GM18526 (cell line): Measurements from ENCODE around the gene BICD2.

ENCODE experiments used
- POLR2A ChIP-seq: IDR thresholded peaks from 3 replicates; pipeline ENCODE4 v1.6.1; 2011; ENCODE audit not compliant: insufficient read length; ENCODE audit errors: extremely low read depth

BICD2 gene

DNA sequence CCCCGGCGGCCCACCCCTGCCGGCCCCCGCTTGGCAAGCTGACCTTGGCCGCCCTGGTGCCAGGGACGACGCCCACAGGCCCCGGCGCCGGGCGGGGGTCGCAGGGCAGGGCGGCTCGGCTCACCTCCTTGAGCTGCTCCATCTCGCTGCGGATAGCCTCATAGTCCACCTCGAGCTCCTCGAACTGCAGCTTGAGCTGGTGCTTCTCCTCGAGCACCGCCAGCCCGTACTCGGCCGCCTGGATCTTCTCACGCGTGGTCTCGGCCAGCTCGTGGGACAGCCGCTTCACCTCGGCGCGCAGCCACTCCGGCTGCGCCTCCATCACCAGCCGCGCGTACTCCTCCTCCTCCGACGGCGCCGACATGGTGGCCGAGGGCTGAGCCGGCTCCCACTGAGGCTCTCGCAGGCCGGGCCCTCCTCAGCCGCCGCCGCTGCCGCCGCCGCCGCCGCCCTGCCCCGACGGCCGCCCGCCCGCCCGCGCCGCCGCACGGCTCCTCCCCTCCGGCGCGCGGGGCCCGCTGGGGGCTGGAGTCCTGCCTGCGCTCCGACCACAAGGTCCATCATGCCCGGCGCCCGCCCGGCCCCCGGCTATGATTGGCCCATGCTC, at the start of gene BICD2:
BICD2 (minus strand) TSS at position 453 of the 607 bp plus-strand sequence; CDS start at position 364, 89 bp downstream.
- TF ChIP-seq POLR2A, result no peak

DNA sequence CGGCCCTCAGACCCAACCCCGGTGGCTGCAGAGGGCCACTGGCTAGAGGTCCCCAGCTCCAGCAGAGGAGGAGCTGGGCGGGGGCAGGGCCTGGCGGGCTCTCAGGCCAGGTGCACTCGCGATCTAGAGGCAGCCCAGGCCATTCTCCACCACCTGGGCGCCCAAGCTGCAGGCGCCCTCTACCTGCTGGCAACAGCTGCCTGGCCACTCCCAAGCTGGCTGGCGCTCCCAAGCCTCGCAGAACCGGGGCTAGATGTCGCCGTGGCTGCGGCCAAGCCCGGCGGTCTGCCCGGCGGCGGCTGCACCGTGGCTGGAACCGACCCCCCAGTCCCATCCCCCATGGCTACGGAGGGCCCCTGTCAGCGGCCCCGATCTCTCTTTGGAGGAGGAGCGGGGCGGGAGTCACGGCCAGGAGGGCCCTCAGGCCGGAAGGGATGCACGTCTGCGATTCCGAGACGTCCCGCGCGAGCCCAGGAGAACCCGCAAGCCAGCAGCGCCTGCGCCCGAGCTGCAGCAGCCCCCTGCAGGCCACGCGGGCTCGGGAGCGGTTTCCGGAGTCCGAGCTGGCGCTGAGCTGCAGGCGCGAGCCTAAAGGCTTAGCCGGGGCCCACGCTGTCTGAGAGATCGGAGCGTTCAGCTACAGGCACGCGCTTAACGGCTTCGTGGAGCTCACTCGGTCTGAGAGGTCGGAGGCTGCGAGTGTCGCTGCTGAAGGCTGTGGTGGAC, 44.3 kb upstream of the BICD2 start:
- TF ChIP-seq POLR2A, result no peak

DNA sequence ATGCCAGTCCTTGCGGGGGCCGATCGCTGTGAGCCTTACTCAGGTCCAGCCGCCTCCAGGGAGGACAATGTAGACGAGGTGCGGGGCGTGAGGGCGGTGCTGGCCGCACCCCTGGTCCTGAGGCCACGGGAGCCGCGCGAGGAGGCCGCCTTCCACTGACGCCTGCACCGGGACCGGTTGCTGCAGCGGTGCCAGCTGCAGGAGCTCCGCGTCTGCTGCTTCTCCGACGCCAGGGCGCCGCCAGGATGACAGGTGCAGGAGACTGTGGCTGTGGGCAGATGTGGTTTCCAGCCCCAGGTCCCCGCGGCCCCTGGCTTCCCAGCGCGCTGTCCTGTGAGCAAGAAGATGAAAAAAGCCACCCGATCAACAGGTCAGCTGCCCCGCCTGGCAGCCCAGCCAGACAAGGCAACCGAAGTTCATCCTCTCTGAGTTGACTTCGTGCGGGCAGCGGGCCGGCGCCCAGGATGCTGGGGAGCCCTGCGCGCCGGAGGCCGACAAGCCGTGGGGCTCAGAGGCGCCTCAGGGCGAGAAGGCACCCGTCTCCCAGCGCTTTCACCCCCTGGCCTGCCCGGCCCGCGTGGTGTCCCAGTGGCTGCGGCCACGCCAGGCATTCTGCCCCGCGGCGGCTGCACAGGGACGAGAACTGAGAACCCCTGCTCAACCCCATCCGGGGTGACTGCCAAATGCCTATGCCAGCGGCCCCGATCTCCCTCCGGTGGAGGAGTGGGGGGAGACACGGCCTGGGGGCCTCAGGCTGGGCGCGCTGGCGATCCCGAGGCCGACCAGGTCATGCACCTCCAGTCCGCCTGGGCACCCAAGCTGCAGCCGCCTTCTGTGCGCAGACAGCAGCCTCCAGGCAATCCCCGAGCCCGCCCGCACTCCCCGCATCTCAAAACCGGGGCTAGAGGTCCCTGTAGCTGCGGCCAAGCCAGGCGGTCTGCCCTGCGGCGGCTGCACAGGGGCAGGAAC, 43.4 kb upstream of the BICD2 start:
- TF ChIP-seq POLR2A, result no peak

DNA sequence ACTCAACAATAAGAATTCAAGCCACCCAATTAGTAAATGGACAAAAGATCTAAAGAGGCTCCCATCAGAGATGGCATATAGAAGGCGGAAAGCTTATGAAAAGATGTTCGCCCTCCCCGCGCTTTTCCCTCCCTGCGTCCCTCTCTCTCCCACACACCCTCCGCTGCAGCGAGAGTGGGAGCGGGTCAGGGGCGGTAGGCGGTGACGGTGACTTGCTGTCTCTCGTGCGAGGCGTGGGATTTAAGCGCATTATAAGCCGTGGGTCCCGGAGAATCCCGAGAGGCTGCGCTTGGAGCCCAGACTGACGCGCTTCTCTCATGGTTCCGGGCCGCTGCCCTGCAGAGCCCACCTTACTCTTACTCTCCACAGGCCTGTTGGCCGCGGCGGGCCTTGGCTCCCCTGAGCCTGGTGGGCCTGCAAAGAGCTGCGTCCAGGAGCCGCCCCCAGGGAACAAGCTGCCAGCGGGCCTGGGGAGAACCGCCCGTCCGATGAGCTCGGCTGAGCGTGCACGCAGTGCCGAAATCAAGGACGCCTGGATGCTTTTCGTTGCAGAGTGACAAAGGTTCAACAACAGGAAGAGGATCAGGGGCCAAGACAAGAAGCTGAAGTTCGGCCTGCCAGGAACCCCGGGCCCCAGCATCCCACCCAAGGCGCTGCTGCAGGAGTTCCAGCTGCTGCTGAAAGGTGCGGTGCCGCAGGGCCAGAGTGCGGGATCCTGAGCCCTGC, 42.6 kb upstream of the BICD2 start:
- TF ChIP-seq POLR2A, result no peak

- TF ChIP-seq POLR2A, result no peak
These were observed 40.1 kb upstream of the BICD2 start for GRCh38 chr9:92804727-92805126.

- TF ChIP-seq POLR2A, result no peak
These were observed 33.7 kb upstream of the BICD2 start for GRCh38 chr9:92798358-92798757.

DNA sequence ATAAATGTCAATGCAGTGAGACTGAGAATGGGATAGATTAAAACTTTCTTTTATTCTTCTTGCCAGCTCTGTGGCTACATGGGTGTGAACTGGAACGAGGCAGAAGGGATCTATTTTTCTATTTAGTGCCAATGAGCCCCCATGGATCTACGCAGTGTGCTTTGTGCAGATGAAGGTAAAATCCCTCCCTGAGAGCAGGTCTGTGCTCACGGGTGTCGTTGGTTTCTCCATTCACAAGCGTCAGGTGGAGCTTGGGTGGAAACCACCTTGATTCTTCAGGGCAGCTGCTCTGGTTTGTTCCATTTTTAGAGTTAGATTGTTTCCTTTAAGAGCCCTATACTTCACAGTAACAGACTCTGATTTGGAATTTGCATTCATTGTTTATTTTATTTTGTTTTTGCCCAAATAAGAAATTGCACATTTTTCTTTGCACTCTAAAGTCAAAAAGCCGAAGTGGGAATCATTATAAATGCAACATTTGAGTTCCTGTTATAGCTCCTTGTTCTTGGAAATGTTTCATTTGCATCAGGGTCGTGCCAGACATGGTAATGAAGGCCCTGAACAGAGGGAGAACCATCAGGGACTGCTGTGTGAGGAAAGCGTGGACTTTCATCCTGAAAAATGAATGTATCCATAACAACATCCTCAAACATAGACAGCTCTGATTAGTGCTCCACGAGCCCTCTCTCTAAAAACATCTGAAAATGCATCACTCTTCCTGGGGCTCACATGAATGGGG, 31.1 kb upstream of the BICD2 start:
- no peak for TF ChIP-seq POLR2A

DNA sequence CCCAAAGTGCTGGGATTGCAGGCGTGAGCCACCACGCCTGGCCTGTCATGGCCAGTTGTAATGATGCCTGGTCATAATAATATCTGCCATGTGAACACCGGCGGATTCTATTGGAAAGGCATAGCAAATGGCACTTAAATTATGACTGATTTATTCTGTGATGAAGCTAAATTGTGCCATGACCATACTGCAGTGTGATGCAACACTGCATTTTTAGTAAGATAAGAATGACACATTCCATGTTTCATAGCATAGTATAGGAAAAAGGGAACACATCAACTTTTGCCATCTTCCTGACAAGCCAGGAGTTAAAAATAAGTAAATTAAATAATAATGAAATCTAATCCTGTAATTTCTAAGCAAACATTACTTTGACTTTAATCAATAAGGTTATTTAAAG, 30.4 kb upstream of the BICD2 start:
- TF ChIP-seq POLR2A, result no peak

- no peak for TF ChIP-seq POLR2A
These were observed 29.8 kb upstream of the BICD2 start for GRCh38 chr9:92794426-92794825.

GRCh38 chr9:92790542-92791527, 26.2 kb upstream of the BICD2 start:
- TF ChIP-seq POLR2A, result no peak

- TF ChIP-seq POLR2A, result no peak
These were observed 21.7 kb upstream of the BICD2 start for GRCh38 chr9:92786298-92786697.

DNA sequence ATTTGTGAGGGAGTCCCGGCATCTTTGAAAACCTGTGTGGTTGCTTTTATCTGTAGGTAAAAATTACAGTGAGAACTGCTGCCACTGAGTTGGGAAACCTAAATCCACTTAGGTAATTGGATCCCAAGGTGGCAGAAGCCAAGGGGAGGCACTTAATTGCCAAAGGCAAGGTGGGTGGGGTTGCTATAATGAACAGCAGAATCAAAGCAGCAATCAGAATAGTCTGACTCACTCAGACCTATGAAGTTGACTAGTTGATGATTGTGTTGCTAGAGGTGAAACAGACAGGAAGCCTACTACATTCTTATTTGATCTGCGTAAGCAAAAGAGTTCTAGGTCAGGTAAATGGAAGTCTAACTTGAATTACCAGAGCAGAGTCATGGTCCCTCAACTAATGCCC, 17.3 kb upstream of the BICD2 start:
- TF ChIP-seq POLR2A, result no peak

GRCh38 chr9:92780206-92780605, 15.6 kb upstream of the BICD2 start:
- TF ChIP-seq POLR2A, result no peak
